VCaP (cell line): Measurements from ENCODE around the gene TOPBP1.
A peak's percentile ranks its signal among the peaks of the same experiment; 100 is the strongest.
"Not testable (repeated sequence)": the region's sequence is repeated elsewhere in the genome, so short reads cannot be mapped to it uniquely, and the experiment has no call there.

Source experiments
- H3K27ac ChIP-seq: fragments of 450-650 bp; 2 replicates; pipeline ENCODE4 v1.5.1; 2017
- CTCF ChIP-seq: fragments of 450-650 bp; conservative IDR thresholded peaks from 2 replicates; pipeline ENCODE4 v1.5.1; 2017; ENCODE audit warnings: mild to moderate bottlenecking, moderate library complexity

The TOPBP1 gene

GRCh38 chr3:133670525-133670995 is 8.8 kb upstream of the TOPBP1 start:
- peak overlapping the region; percentile 73 for H3K27ac ChIP-seq
- no peak for TF ChIP-seq CTCF

GRCh38 chr3:133669949-133670524 is 8.3 kb upstream of the TOPBP1 start:
- TF ChIP-seq CTCF: no peak
- H3K27ac ChIP-seq: peak overlapping the region; percentile 73

GRCh38 chr3:133667118-133667517 is 5.4 kb upstream of the TOPBP1 start:
- no peak for TF ChIP-seq CTCF
- no peak overlapping the region for H3K27ac ChIP-seq

GRCh38 chr3:133665188-133665587 is 3.4 kb upstream of the TOPBP1 start:
- H3K27ac ChIP-seq: not testable (repeated sequence)

- peak; percentile 77 for TF ChIP-seq CTCF
- no peak overlapping the region; the same call in 1 of the 2 replicates for H3K27ac ChIP-seq
Observed at GRCh38 chr3:133663569-133664313, 2.0 kb upstream of the TOPBP1 start.

- H3K27ac ChIP-seq: peak overlapping the region; percentile 84
- peak; percentile 39 for TF ChIP-seq CTCF
Observed at GRCh38 chr3:133662278-133662651, 524 bp upstream of the TOPBP1 start.

- TF ChIP-seq CTCF: no peak
- H3K27ac ChIP-seq: no peak overlapping the region
Observed at GRCh38 chr3:133659806-133660205, 1.9 kb downstream of the TOPBP1 start.
